ENCODE results near the gene ZNF566.

DNA sequence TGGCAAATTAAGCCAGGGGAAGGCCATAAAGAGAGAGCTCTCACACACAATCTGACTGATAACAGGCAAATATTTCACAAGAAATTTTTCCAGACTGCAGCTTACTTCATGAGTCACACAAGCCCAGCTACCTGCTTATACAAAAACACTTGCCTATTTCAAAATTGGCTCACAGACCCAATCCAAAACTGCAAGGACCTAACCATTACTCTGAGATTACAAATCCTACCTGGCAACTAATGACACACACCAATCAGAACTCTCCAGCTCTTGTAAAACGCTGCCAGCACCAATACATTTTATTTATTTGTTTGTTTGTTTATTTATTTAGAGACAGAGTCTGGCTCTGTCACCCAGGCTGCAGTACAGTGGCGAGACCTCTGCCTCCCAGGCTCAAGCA is 52.8 kb downstream of the ZNF566 start:
- TF ChIP-seq, protein P1, sequence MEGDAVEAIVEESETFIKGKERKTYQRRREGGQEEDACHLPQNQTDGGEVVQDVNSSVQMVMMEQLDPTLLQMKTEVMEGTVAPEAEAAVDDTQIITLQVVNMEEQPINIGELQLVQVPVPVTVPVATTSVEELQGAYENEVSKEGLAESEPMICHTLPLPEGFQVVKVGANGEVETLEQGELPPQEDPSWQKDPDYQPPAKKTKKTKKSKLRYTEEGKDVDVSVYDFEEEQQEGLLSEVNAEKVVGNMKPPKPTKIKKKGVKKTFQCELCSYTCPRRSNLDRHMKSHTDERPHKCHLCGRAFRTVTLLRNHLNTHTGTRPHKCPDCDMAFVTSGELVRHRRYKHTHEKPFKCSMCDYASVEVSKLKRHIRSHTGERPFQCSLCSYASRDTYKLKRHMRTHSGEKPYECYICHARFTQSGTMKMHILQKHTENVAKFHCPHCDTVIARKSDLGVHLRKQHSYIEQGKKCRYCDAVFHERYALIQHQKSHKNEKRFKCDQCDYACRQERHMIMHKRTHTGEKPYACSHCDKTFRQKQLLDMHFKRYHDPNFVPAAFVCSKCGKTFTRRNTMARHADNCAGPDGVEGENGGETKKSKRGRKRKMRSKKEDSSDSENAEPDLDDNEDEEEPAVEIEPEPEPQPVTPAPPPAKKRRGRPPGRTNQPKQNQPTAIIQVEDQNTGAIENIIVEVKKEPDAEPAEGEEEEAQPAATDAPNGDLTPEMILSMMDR (IDR thresholded peaks at IDR 0.05; ENCODE audit: low read depth, low read length) = no peak
- no peak for TF ChIP-seq EZH2phosphoT487 (IDR thresholded peaks at IDR 0.05; ENCODE audit: low read depth)
